Testis (tissue), 2 donors: ENCODE results near the gene PTGR2.

Experiments used
- CTCF ChIP-seq, 3 experiments: fragments of 450-650 bp in 2 of 3; fragments of 200-600 bp in 1 of 3; sonication (generic) in 1 of 3; IDR thresholded peaks; one replicate each; pipeline ENCODE4 v1.5.1; 2016 to 2019; ENCODE audit warnings: antibody characterized with exemption in 3 of 3, mild to moderate bottlenecking in 2 of 3, moderate library complexity in 1 of 3
- POLR2A ChIP-seq: fragments of 450-650 bp; IDR thresholded peaks from one replicate; pipeline ENCODE4 v1.6.1; 2017; ENCODE audit warnings: antibody characterized with exemption, mild to moderate bottlenecking, moderate library complexity

- TF ChIP-seq CTCF (IDR thresholded peaks at IDR 0.05) (no peak), POLR2A (no peak)
These were observed 22.6 kb upstream of the PTGR2 start for GRCh38 chr14:73829071-73829470.
